HFFc6 (cell line): ENCODE measurements around the gene RNF224. TPM values are rescaled to one million over a fixed set of nuclear protein-coding genes. Genes with fewer than 3 reads are reported as not detected.
A peak's percentile ranks its signal among the peaks of the same experiment; 100 is the strongest.

Source experiments
- DNase-seq: peaks from one replicate; pipeline ENCODE4 v3.0.0-alpha.2; 2018
- H3K27ac Mint-ChIP-seq: 2 replicates; pipeline ENCODE4 v1.8.0; 2020; ENCODE audit warnings: mild to moderate bottlenecking, mixed read lengths
- H3K27me3 Mint-ChIP-seq: 2 replicates; pipeline ENCODE4 v1.8.0; 2021; ENCODE audit warnings: mild to moderate bottlenecking, moderate library complexity, mixed read lengths; ENCODE audit not compliant: insufficient read depth
- H3K36me3 Mint-ChIP-seq: 2 replicates; pipeline ENCODE4 v1.8.0; 2021; ENCODE audit warnings: low read depth, mixed read lengths
- H3K4me1 Mint-ChIP-seq: 2 replicates; pipeline ENCODE4 v1.8.0; 2020; ENCODE audit warnings: low read depth, mixed read lengths
- H3K4me3 Mint-ChIP-seq: 2 replicates; pipeline ENCODE4 v1.8.0; 2020; ENCODE audit warnings: mild to moderate bottlenecking, moderate library complexity, mixed read lengths
- H3K9me3 Mint-ChIP-seq: 2 replicates; pipeline ENCODE4 v1.8.0; 2020; ENCODE audit warnings: mild to moderate bottlenecking, mixed read lengths
- CTCF ChIP-seq: fragments of 200-600 bp; sonication (generic); IDR thresholded peaks from 2 replicates; pipeline ENCODE4 v1.5.0; 2021; ENCODE audit warnings: antibody characterized with exemption, mild to moderate bottlenecking
- total RNA-seq, 6 experiments: library from RNA; stranded (reverse); fragmentation: NEBNext Ultra II Directional; extraction: Animal tissue kit (Norgen Biotek cat#: 25700); gene quantifications; 2 replicates in 1 of 6; 3 replicates in 5 of 6; pipeline ENCODE4 v1.2.3, GENCODE V29; 2021

RNF224 gene
- total RNA-seq, 6 experiments from 2014 or later: not detected

- peaks cover 30% of the 10 kb centered on the region for H3K4me1 Mint-ChIP-seq
- no peak for TF ChIP-seq CTCF
- no peak for DNase-seq
- peaks cover 2% of the 10 kb centered on the region for H3K27me3 Mint-ChIP-seq
- no peak overlapping the region for H3K27ac Mint-ChIP-seq
- no peak overlapping the region for H3K4me3 Mint-ChIP-seq
- no peaks in the 10 kb centered on the region for H3K9me3 Mint-ChIP-seq
- peaks cover 26% of the 10 kb centered on the region for H3K36me3 Mint-ChIP-seq
Observed at GRCh38 chr9:137265496-137266161, 38.3 kb downstream of the RNF224 start.

GRCh38 chr9:137266162-137266527, 38.8 kb downstream of the RNF224 start:
- TF ChIP-seq CTCF: no peak
- Mint-ChIP-seq H3K36me3 (peaks cover 26% of the 10 kb centered on the region), H3K9me3 (no peaks in the 10 kb centered on the region), H3K27ac (no peak overlapping the region), H3K4me3 (no peak overlapping the region), H3K4me1 (peaks cover 30% of the 10 kb centered on the region), H3K27me3 (peaks cover 2% of the 10 kb centered on the region)
- DNase-seq: no peak

GRCh38 chr9:137266585-137267453, 39.5 kb downstream of the RNF224 start:
- Mint-ChIP-seq H3K4me3 (no peak overlapping the region), H3K4me1 (peaks cover 26% of the 10 kb centered on the region), H3K36me3 (peaks cover 21% of the 10 kb centered on the region), H3K9me3 (no peaks in the 10 kb centered on the region), H3K27me3 (peaks cover 2% of the 10 kb centered on the region), H3K27ac (no peak overlapping the region)
- no peak for TF ChIP-seq CTCF
- DNase-seq: no peak

GRCh38 chr9:137267933-137268355, 40.6 kb downstream of the RNF224 start:
- peak overlapping the region; percentile 83 for H3K27ac Mint-ChIP-seq
- no peak for DNase-seq

More at GRCh38 chr9:137267933-137268355, 40.6 kb downstream of the RNF224 start:
- peaks cover 23% of the 10 kb centered on the region for H3K4me1 Mint-ChIP-seq
- TF ChIP-seq CTCF: no peak
- H3K9me3 Mint-ChIP-seq: no peaks in the 10 kb centered on the region
- H3K4me3 Mint-ChIP-seq: no peak overlapping the region
- H3K36me3 Mint-ChIP-seq: peaks cover 20% of the 10 kb centered on the region
- peaks cover 2% of the 10 kb centered on the region for H3K27me3 Mint-ChIP-seq
